PC-3 (cell line): ENCODE data around the gene DRAP1. TPM values are rescaled to one million over a fixed set of nuclear protein-coding genes. Genes with fewer than 3 reads are reported as not detected.

Experiments used
- ATAC-seq: fragments of 200-7000 bp; cut with Tn5 transposase; 2 replicates; pipeline ENCODE4 v1.9.1; 2020; ENCODE audit warnings: mild to moderate bottlenecking, moderate library complexity
- BruUV-seq: library from RNA; stranded (reverse); fragments of 400-500 nt; replicated peaks from 2 replicates; lab custom pipeline; 2021; lab: Mats Ljungman, UMichigan
- CTCF ChIA-PET: fragments of 300-600 bp; sonication (Branson Sonifier 250); formaldehyde crosslinking; loops from one replicate; lab custom pipeline; 2022; ENCODE audit warnings: antibody characterized with exemption; lab: Charles Lee
- POLR2A ChIA-PET: fragments of 300-600 bp; sonication (Branson Sonifier 250); formaldehyde crosslinking; loops from one replicate; lab custom pipeline; 2022; ENCODE audit warnings: antibody characterized with exemption; ENCODE audit not compliant: unreplicated experiment; lab: Charles Lee
- DNase-seq: peaks from one replicate; pipeline ENCODE4 v3.0.0-alpha.2; 2015
- H2AFZ ChIP-seq: fragments of 300-600 bp; sonication (generic); 2 replicates; pipeline ENCODE4 v1.6.0; 2016; ENCODE audit warnings: antibody characterized with exemption, low read length
- H3F3A ChIP-seq: fragments of 300-600 bp; sonication (generic); one replicate; pipeline ENCODE4 v1.6.0; 2017; ENCODE audit warnings: antibody characterized with exemption, low read length, control low read depth, mild to moderate bottlenecking; ENCODE audit not compliant: unreplicated experiment
- H3K27ac ChIP-seq: fragments of 300-600 bp; sonication (generic); 2 replicates; pipeline ENCODE4 v1.5.1; 2016; ENCODE audit warnings: mild to moderate bottlenecking, low read length
- H3K27me3 ChIP-seq: fragments of 300-600 bp; sonication (generic); 2 replicates; pipeline ENCODE4 v1.6.1; 2016; ENCODE audit warnings: low read length, mixed read lengths
- H3K36me3 ChIP-seq: fragments of 300-600 bp; sonication (generic); 2 replicates; pipeline ENCODE4 v1.6.1; 2016; ENCODE audit warnings: low read depth, mixed run types, low read length, mixed read lengths
- H3K4me1 ChIP-seq: fragments of 300-600 bp; sonication (generic); 2 replicates; pipeline ENCODE4 v1.5.1; 2016; ENCODE audit warnings: low read length; ENCODE audit not compliant: insufficient read depth
- H3K4me2 ChIP-seq: fragments of 300-600 bp; sonication (generic); 2 replicates; pipeline ENCODE4 v1.6.0; 2016; ENCODE audit warnings: low read length
- H3K4me3 ChIP-seq: fragments of 300-600 bp; sonication (generic); 2 replicates; pipeline ENCODE4 v1.5.1; 2016; ENCODE audit warnings: mild to moderate bottlenecking, low read length, mixed read lengths
- H3K79me2 ChIP-seq: fragments of 300-600 bp; sonication (generic); 2 replicates; pipeline ENCODE4 v1.6.1; 2017; ENCODE audit warnings: low read length, mixed read lengths
- H3K9ac ChIP-seq: fragments of 300-600 bp; sonication (generic); 2 replicates; pipeline ENCODE4 v1.6.0; 2016; ENCODE audit warnings: mild to moderate bottlenecking, low read length
- H3K9me2 ChIP-seq: fragments of 300-600 bp; sonication (generic); replicated peaks from 2 replicates; pipeline ENCODE4 v1.6.1; 2016; ENCODE audit warnings: mixed run types, low read length, mixed read lengths
- H3K9me3 ChIP-seq: fragments of 300-600 bp; sonication (generic); 2 replicates; pipeline ENCODE4 v1.6.1; 2016; ENCODE audit warnings: low read length, mixed read lengths
- H4K20me1 ChIP-seq: fragments of 300-600 bp; sonication (generic); 2 replicates; pipeline ENCODE4 v1.6.1; 2016; ENCODE audit warnings: low read length, mixed read lengths
- CTCF ChIP-seq: fragments of 300-600 bp; sonication (generic); conservative IDR thresholded peaks from 2 replicates; pipeline ENCODE4 v1.5.1; 2017; ENCODE audit warnings: antibody characterized with exemption, low read depth, mild to moderate bottlenecking, low read length
- EZH2 ChIP-seq: fragments of 300-600 bp; sonication (generic); IDR thresholded peaks from one replicate; pipeline ENCODE4 v1.6.1; 2017; ENCODE audit warnings: antibody characterized with exemption, mild to moderate bottlenecking, low read length; ENCODE audit not compliant: unreplicated experiment
- EZH2phosphoT487 ChIP-seq: fragments of 300-600 bp; sonication (generic); IDR thresholded peaks from 2 replicates; pipeline ENCODE4 v1.6.1; 2018; ENCODE audit warnings: mild to moderate bottlenecking, antibody characterized with exemption, low read length, borderline replicate concordance
- intact Hi-C: fragments of 100-400 bp; cut with micrococcal nuclease; formaldehyde crosslinking; loops from 2 replicates; pipeline ENCODE4 v1.9.0; 2023
- total RNA-seq: library from RNA; depleted of rRNA; stranded (reverse); fragments of >200 nt; gene quantifications from 2 replicates; pipeline ENCODE4 v1.2.3, GENCODE V29; 2014

DRAP1 gene
- total RNA-seq, 1 experiment from 2014 or later = 944 TPM

DNA sequence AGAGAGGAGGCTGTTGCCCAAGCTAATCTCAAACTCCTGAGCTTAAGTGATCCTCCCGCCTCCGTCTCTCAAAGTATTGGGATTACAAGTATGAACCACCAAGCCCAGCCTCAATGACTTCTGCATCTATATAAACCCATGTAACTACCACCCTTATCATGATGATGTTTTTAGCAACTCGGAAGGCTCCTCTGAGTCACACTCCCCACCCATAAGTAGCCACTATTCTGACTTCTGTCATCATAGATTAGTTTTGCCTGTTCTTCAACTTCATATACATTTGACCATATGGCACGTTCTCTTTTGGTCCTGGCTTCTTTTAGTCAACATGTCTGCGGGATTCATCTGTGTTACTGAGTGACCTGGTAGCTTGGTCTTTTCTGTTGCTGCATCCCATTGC lies 12.6 kb upstream of the DRAP1 start:
- H3F3A ChIP-seq = no peaks in the 10 kb centered on the region
- peak overlapping the region; percentile 9; the same call in 1 of the 2 replicates for H3K4me2 ChIP-seq
- no TSS peak for BruUV-seq
- POLR2A ChIA-PET = no interaction called here
- no peak overlapping the region for H3K4me3 ChIP-seq
- DNase-seq (peak; percentile 54), ATAC-seq (no peak)
- no peaks in the 10 kb centered on the region for H3K9me2 ChIP-seq
- H3K9ac ChIP-seq = no peak overlapping the region
- no peak overlapping the region for H2AFZ ChIP-seq
- CTCF ChIA-PET = interaction anchor here (0.6 kb wide), 1 partner anchor 18 kb away, joined by 4 read pairs; the partner anchor contains the start of gene FIBP
- no peak for TF ChIP-seq CTCF
- no peak for TF ChIP-seq EZH2phosphoT487
- no peak for TF ChIP-seq EZH2
- H3K27me3 ChIP-seq = no peaks in the 10 kb centered on the region
- no peaks in the 10 kb centered on the region for H4K20me1 ChIP-seq
- H3K79me2 ChIP-seq = peaks cover 55% of the 10 kb centered on the region
- peaks cover 65% of the 10 kb centered on the region for H3K4me1 ChIP-seq
- no peaks in the 10 kb centered on the region for H3K36me3 ChIP-seq
- no peak overlapping the region for H3K27ac ChIP-seq
- H3K9me3 ChIP-seq = no peaks in the 10 kb centered on the region
- intact Hi-C loops = no loop called here

DNA sequence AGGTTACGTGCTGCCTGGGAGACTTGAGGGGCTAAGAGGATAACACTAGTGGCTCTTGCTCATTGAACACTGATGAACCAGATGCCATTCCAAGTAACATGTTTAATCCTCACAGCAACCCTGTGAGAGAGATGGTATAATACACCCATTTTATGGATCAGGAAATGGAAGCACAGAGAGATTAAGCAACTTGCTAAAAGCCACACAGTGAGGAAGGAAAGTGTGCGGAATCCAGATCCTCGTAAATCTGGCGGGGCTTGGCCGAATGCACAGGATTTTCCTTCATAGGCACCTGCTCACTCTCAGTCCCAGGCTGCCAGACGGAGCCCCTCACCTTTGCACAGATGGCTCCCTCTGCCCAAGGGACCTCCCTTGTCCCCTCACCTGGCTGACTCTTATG lies 11.3 kb upstream of the DRAP1 start:
- Histone ChIP-seq H3K79me2 (peaks cover 43% of the 10 kb centered on the region), H3K27me3 (no peaks in the 10 kb centered on the region), H3K27ac (no peak overlapping the region), H3K9me2 (no peaks in the 10 kb centered on the region), H4K20me1 (no peaks in the 10 kb centered on the region), H3K9me3 (no peaks in the 10 kb centered on the region), H3K4me2 (no peak overlapping the region), H3K9ac (no peak overlapping the region), H2AFZ (no peak overlapping the region), H3K36me3 (no peaks in the 10 kb centered on the region), H3K4me1 (peaks cover 63% of the 10 kb centered on the region), H3K4me3 (no peak overlapping the region), H3F3A (no peaks in the 10 kb centered on the region)
- POLR2A ChIA-PET = no interaction called here
- intact Hi-C loops = no loop called here
- TF ChIP-seq CTCF (no peak), EZH2phosphoT487 (no peak), EZH2 (no peak)
- DNase-seq = no peak
- CTCF ChIA-PET = no interaction called here
- ATAC-seq = no peak
- no TSS peak for BruUV-seq
